Esophagus muscularis mucosa (tissue), 2 donors: Measurements from ENCODE around the gene CCDC24.

Source experiments
- EP300 ChIP-seq: sonication (generic); formaldehyde crosslinking; IDR thresholded peaks from one replicate; pipeline ENCODE4 v1.6.1; 2017; ENCODE audit warnings: antibody characterized with exemption
- POLR2A ChIP-seq: fragments of 450-650 bp; IDR thresholded peaks from one replicate; pipeline ENCODE4 v1.6.1; 2017; ENCODE audit warnings: antibody characterized with exemption, moderate library complexity, mild to moderate bottlenecking, low read depth

DNA sequence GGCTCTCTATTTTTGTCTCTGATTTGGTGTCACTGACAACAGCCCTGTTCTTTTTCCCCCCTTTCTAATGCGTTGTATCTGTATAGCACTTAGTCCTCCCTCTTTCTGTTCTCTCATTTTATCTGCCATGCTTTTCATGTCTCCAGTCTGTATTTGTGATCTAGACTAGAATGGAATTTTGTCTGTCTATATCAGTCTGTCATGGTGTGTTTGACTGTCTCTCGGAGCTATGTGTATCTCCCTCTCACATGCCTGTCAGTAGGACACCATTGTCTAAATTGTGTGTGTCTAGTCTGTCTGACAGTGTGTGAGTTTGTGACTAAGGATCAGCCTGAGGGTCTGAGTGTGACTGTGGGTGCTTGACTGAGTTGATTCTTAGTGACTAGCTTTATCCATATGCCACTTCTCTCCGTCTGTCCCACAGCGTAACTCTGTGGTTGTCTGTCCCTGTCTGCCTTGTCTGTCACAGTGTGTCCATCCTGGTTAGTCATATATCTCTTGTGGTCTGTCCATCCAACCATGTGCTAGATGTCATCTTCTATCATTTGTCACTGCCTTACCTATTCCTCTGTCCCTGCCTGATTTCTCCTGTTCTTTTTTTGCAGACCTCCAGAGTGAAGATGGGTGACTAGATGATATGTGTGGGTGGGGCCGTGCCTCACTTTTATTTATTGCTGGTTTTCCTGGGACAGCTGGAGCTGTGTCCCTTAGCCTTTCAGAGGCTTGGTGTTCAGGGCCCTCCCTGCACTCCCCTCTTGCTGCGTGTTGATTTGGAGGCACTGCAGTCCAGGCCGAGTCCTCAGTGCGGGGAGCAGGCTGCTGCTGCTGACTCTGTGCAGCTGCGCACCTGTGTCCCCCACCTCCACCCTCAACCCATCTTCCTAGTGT, 13.8 kb upstream of the CCDC24 start:
- TF ChIP-seq POLR2A = no peak
- TF ChIP-seq EP300 = no peak
